Endothelial cell (in vitro differentiated cells): ENCODE results near the gene HLCS. TPM values are rescaled to one million over a fixed set of nuclear protein-coding genes. Genes with fewer than 3 reads are reported as not detected.

ENCODE experiments used
- DNase-seq: peaks from one replicate; pipeline ENCODE4 v3.0.0; 2021; ENCODE audit warnings: low spot score
- H3K27ac Mint-ChIP-seq: one replicate; pipeline ENCODE4 v1.8.0; 2021; ENCODE audit warnings: mixed read lengths, inconsistent platforms; ENCODE audit not compliant: unreplicated experiment
- H3K27me3 Mint-ChIP-seq: one replicate; pipeline ENCODE4 v1.8.0; 2021; ENCODE audit warnings: mild to moderate bottlenecking, moderate library complexity, mixed read lengths, inconsistent platforms; ENCODE audit not compliant: unreplicated experiment
- H3K36me3 Mint-ChIP-seq: one replicate; pipeline ENCODE4 v1.8.0; 2021; ENCODE audit warnings: mild to moderate bottlenecking, low read depth, mixed read lengths, inconsistent platforms; ENCODE audit not compliant: unreplicated experiment
- H3K4me1 Mint-ChIP-seq: one replicate; pipeline ENCODE4 v1.8.0; 2021; ENCODE audit warnings: mild to moderate bottlenecking, mixed read lengths, inconsistent platforms; ENCODE audit not compliant: unreplicated experiment
- H3K4me3 Mint-ChIP-seq: one replicate; pipeline ENCODE4 v1.8.0; 2021; ENCODE audit warnings: mild to moderate bottlenecking, mixed read lengths, inconsistent platforms; ENCODE audit not compliant: unreplicated experiment
- H3K9me3 Mint-ChIP-seq: one replicate; pipeline ENCODE4 v1.8.0; 2021; ENCODE audit warnings: mixed read lengths, inconsistent platforms; ENCODE audit not compliant: unreplicated experiment
- CTCF ChIP-seq: fragments of 200-600 bp; sonication (generic); IDR thresholded peaks from one replicate; pipeline ENCODE4 v1.5.0; 2021; ENCODE audit warnings: antibody characterized with exemption; ENCODE audit not compliant: unreplicated experiment
- total RNA-seq: library from RNA; stranded (reverse); fragmentation: NEBNext Ultra II Directional; extraction: Animal tissue kit (Norgen Biotek cat#: 25700); gene quantifications from one replicate; pipeline ENCODE4 v1.2.1, GENCODE V29; 2021; ENCODE audit not compliant: unreplicated experiment

HLCS gene
- total RNA-seq, 1 donor from 2014 or later: 97.4 TPM

- TF ChIP-seq CTCF: no peak
- Mint-ChIP-seq H3K36me3 (no peaks in the 10 kb centered on the region), H3K27me3 (peaks cover 2% of the 10 kb centered on the region), H3K4me3 (no peak overlapping the region), H3K9me3 (no peaks in the 10 kb centered on the region), H3K27ac (no peak overlapping the region), H3K4me1 (no peaks in the 10 kb centered on the region)
- DNase-seq: no peak
These were observed 156.0 kb downstream of the HLCS start for GRCh38 chr21:36810443-36810842.

- Mint-ChIP-seq H3K4me1 (no peaks in the 10 kb centered on the region), H3K36me3 (peaks cover 9% of the 10 kb centered on the region), H3K27me3 (peaks cover 2% of the 10 kb centered on the region), H3K27ac (no peak overlapping the region), H3K9me3 (no peaks in the 10 kb centered on the region), H3K4me3 (no peak overlapping the region)
- no peak for DNase-seq
- no peak for TF ChIP-seq CTCF
These were observed 159.0 kb downstream of the HLCS start for GRCh38 chr21:36807422-36807928.

- Mint-ChIP-seq H3K27ac (no peak overlapping the region), H3K4me1 (no peaks in the 10 kb centered on the region), H3K9me3 (no peaks in the 10 kb centered on the region), H3K4me3 (no peak overlapping the region), H3K27me3 (peaks cover 2% of the 10 kb centered on the region), H3K36me3 (peaks cover 11% of the 10 kb centered on the region)
- no peak for DNase-seq
- TF ChIP-seq CTCF: no peak
These were observed 160.4 kb downstream of the HLCS start for GRCh38 chr21:36806103-36806502.

DNA sequence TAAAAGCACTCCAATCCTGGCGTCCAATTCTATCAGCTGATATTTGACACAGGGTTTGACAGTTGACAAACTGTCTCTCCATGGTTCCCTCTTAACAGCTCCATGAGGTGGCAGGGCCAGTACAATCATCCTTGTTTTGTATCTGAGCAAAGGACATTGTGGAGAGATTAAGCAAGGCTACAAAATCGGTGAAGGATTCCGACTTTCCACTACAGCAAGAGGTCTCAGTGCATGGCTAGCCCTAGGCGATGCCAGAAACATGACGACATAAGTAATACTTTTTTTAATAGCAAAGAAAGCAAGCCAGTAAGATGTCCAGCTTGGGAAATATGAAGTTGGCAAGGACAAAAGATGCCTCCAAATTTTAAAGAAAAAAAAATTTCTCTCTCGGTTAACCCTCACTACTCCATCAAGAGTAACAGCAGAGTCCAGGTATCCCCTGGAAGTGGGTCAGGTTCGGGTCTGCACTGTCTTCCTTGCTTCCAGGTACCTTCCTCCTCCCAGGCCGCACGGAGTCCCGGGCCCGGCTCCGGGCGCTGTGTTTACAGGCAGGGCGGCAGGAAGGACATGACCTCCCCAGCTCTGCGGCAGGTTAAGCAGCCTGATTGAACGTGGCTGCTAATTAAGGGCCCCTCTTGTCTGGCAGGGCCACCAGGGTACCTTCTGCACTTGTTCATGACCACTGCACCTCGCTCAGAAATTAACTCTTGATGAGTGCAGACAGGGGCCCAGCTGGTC is 161.4 kb downstream of the HLCS start:
- H3K27ac Mint-ChIP-seq: no peak overlapping the region

More for the DNA sequence above, 161.4 kb downstream of the HLCS start:
- Mint-ChIP-seq H3K4me1 (no peaks in the 10 kb centered on the region), H3K36me3 (peaks cover 17% of the 10 kb centered on the region), H3K9me3 (no peaks in the 10 kb centered on the region), H3K4me3 (no peak overlapping the region), H3K27me3 (peaks cover 2% of the 10 kb centered on the region)
- TF ChIP-seq CTCF: no peak
- no peak for DNase-seq
